ENCODE data around the gene DENND4A.
"Not testable (repeated sequence)": the region's sequence is repeated elsewhere in the genome, so short reads cannot be mapped to it uniquely, and the experiment has no call there.

The DENND4A gene

GRCh38 chr15:65787260-65787659 is 4.8 kb downstream of the DENND4A start:
- DNase-seq: no peak

- no peak for DNase-seq
These were observed 6.9 kb downstream of the DENND4A start for GRCh38 chr15:65785151-65785550.

GRCh38 chr15:65783872-65784271 is 8.2 kb downstream of the DENND4A start:
- no peak for DNase-seq

GRCh38 chr15:65782096-65782495 is 10.0 kb downstream of the DENND4A start:
- no peak for DNase-seq

GRCh38 chr15:65778701-65779100 is 13.4 kb downstream of the DENND4A start:
- not testable (repeated sequence) for DNase-seq

- DNase-seq: no peak
These were observed 13.8 kb downstream of the DENND4A start for GRCh38 chr15:65778269-65778668.

- no peak for DNase-seq
These were observed 14.2 kb downstream of the DENND4A start for GRCh38 chr15:65777843-65778242.

- DNase-seq: no peak
These were observed 15.0 kb downstream of the DENND4A start for GRCh38 chr15:65777053-65777452.

- no peak for DNase-seq
These were observed 18.5 kb downstream of the DENND4A start for GRCh38 chr15:65773386-65774111.

GRCh38 chr15:65772930-65773329 is 19.2 kb downstream of the DENND4A start:
- no peak for DNase-seq

- no peak for DNase-seq
These were observed 20.2 kb downstream of the DENND4A start for GRCh38 chr15:65771870-65772269.

- no peak for DNase-seq
These were observed 22.6 kb downstream of the DENND4A start for GRCh38 chr15:65769482-65769881.

- DNase-seq: no peak
These were observed 24.2 kb downstream of the DENND4A start for GRCh38 chr15:65767895-65768294.

GRCh38 chr15:65767264-65767595 is 24.9 kb downstream of the DENND4A start:
- DNase-seq: no peak

- DNase-seq: no peak
These were observed 25.4 kb downstream of the DENND4A start for GRCh38 chr15:65766422-65767263.

- no peak for DNase-seq
These were observed 27.0 kb downstream of the DENND4A start for GRCh38 chr15:65765106-65765505.

GRCh38 chr15:65762914-65763787 is 28.9 kb downstream of the DENND4A start:
- no peak for DNase-seq

- DNase-seq: no peak
These were observed 29.7 kb downstream of the DENND4A start for GRCh38 chr15:65762399-65762798.

GRCh38 chr15:65761210-65761926 is 30.7 kb downstream of the DENND4A start:
- no peak for DNase-seq

GRCh38 chr15:65759441-65759840 is 32.7 kb downstream of the DENND4A start:
- DNase-seq: no peak

GRCh38 chr15:65758242-65758641 is 33.9 kb downstream of the DENND4A start:
- no peak for DNase-seq

GRCh38 chr15:65757256-65757655 is 34.8 kb downstream of the DENND4A start:
- no peak for DNase-seq
